HCT116 (cell line): ENCODE results near the gene DPP10.

Experiments
- CTCF ChIP-seq, 3 experiments: fragments of 200-600 bp in 1 of 3; sonication (generic) in 1 of 3; IDR thresholded peaks in 2 of 3; conservative IDR thresholded peaks in 1 of 3; 2 replicates each; pipeline ENCODE4 v1.5.1; 2012 to 2017; ENCODE audit warnings: low read depth in 2 of 3, low read length in 2 of 3, antibody characterized with exemption in 1 of 3, borderline replicate concordance in 1 of 3, control low read depth in 1 of 3, mild to moderate bottlenecking in 1 of 3, mixed read lengths in 1 of 3, mixed run types in 1 of 3, moderate library complexity in 1 of 3; ENCODE audit not compliant: insufficient read depth in 1 of 3
- EZH2 ChIP-seq: fragments of 200-600 bp; sonication (generic); IDR thresholded peaks from 2 replicates; pipeline ENCODE4 v1.6.1; 2017; ENCODE audit warnings: antibody characterized with exemption, mixed run types
- EZH2phosphoT487 ChIP-seq: fragments of 200-600 bp; IDR thresholded peaks from 2 replicates; pipeline ENCODE4 v1.6.1; 2018; ENCODE audit warnings: antibody characterized with exemption, borderline replicate concordance
- FOSL1 ChIP-seq: IDR thresholded peaks from 2 replicates; pipeline ENCODE4 v1.6.1; 2012; ENCODE audit warnings: low read depth
- POLR2A ChIP-seq: IDR thresholded peaks from 2 replicates; pipeline ENCODE4 v1.7.0; 2011; ENCODE audit warnings: borderline replicate concordance; ENCODE audit not compliant: insufficient read depth, insufficient read length; ENCODE audit errors: extremely low read depth
- POLR2AphosphoS5 ChIP-seq: IDR thresholded peaks from 2 replicates; pipeline ENCODE4 v1.6.1; 2011; ENCODE audit warnings: mild to moderate bottlenecking, low read depth, low read length, moderate library complexity

GRCh38 chr2:115880558-115880957, 1438.1 kb downstream of the DPP10 start:
- TF ChIP-seq EZH2phosphoT487, result no peak
- no peak for TF ChIP-seq POLR2AphosphoS5
- peak in 1 of 3 experiments; percentile 11; a peak in 1 of 6 replicates for TF ChIP-seq CTCF (IDR thresholded peaks at IDR 0.05 in 2 of 3, conservative IDR thresholded peaks at IDR 0.05 in 1 of 3; ENCODE audit: borderline replicate concordance in 1 of 3, insufficient read depth in 1 of 3, low read depth in 2 of 3, low read length in 2 of 3)
- no peak for TF ChIP-seq POLR2A
- no peak for TF ChIP-seq FOSL1
- TF ChIP-seq EZH2, result no peak
